ENCODE results near the gene GCH1. TPM values are rescaled to one million over a fixed set of nuclear protein-coding genes. Genes with fewer than 3 reads are reported as not detected.
"Not testable (repeated sequence)": the region's sequence is repeated elsewhere in the genome, so short reads cannot be mapped to it uniquely, and the experiment has no call there.

The GCH1 gene
- total RNA-seq, 4 donors from 2014 or later = 1.5 to 6.8 (median 1.7) TPM

GRCh38 chr14:54909817-54910558, 7.4 kb upstream of the GCH1 start:
- intact Hi-C loops (cut with DNase I) = no loop called here
- TF ChIP-seq EP300 (IDR thresholded peaks at IDR 0.05) = no peak
- TF ChIP-seq POLR2A (IDR thresholded peaks at IDR 0.05; ENCODE audit: low read depth) = no peak
- TF ChIP-seq CTCF (IDR thresholded peaks at IDR 0.05) = no peak
- TF ChIP-seq POLR2AphosphoS5 (IDR thresholded peaks at IDR 0.05) = no peak
- WGBS = 94% methylated on average over 5 of the region's 5 CpGs

GRCh38 chr14:54908973-54909372, 6.3 kb upstream of the GCH1 start:
- H3K27ac ChIP-seq (replicated peaks in 1 of 4); H3K27me3 ChIP-seq; H3K4me1 ChIP-seq; H3K9me3 ChIP-seq; intact Hi-C loops (cut with DNase I); H3K36me3 ChIP-seq; DNase-seq (ENCODE audit: extremely low spot score); H3K4me3 ChIP-seq: not testable (repeated sequence)
- 77% methylated on average over 4 of the region's 4 CpGs for WGBS

More at GRCh38 chr14:54909817-54910558, 7.4 kb upstream of the GCH1 start:
- no peak for DNase-seq (ENCODE audit: extremely low spot score)
- Histone ChIP-seq H3K4me1 (peaks cover 0 to 9% (median 4%) of the 10 kb centered on the region in 4 donors), H3K9me3 (no peaks in the 10 kb centered on the region), H3K36me3 (no peaks in the 10 kb centered on the region), H3K27ac (replicated peaks in 1 of 4) (no peak overlapping the region), H3K27me3 (no peaks in the 10 kb centered on the region), H3K4me3 (no peak overlapping the region)

- Histone ChIP-seq H3K4me3 (no peak overlapping the region), H3K36me3 (no peaks in the 10 kb centered on the region), H3K4me1 (peaks cover 0 to 9% (median 6%) of the 10 kb centered on the region in 4 donors), H3K27me3 (no peaks in the 10 kb centered on the region), H3K27ac (replicated peaks in 1 of 4) (no peak overlapping the region), H3K9me3 (no peaks in the 10 kb centered on the region)
- no peak for TF ChIP-seq CTCF (IDR thresholded peaks at IDR 0.05)
- TF ChIP-seq EP300 (IDR thresholded peaks at IDR 0.05) = no peak
- no peak for TF ChIP-seq POLR2A (IDR thresholded peaks at IDR 0.05; ENCODE audit: low read depth)
- TF ChIP-seq POLR2AphosphoS5 (IDR thresholded peaks at IDR 0.05) = no peak
- intact Hi-C loops (cut with DNase I) = no loop called here
- 75% methylated on average over 4 of the region's 4 CpGs for WGBS
- DNase-seq (ENCODE audit: extremely low spot score) = no peak
Observed at GRCh38 chr14:54908190-54908589, 5.6 kb upstream of the GCH1 start.

DNA sequence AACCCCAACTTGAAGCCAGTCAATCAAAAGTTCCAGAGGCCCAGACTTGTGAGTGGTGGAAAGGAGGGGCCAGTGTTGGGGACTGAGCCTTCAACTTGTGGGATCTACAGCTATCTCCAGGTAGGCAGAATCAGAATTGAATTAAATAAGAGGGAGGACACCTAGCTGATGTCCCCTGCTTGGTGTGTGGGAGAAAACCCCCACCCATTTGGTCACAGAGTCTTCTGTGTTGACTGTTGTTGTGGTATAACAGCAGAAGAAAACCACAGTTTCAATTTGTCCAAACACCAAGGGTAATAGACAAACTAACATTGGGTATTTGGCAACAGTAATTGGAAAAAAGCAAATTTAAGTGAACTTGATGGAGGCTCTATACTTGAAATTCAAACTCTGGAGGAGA, 3.4 kb upstream of the GCH1 start:
- intact Hi-C loops (cut with DNase I) = no loop called here
- no peaks in the 10 kb centered on the region for H3K36me3 ChIP-seq

GRCh38 chr14:54902143-54902520, 494 bp downstream of the GCH1 start:
- peak; percentile 6 to 48 for TF ChIP-seq POLR2AphosphoS5 (IDR thresholded peaks at IDR 0.05)
- no peak for TF ChIP-seq EP300 (IDR thresholded peaks at IDR 0.05)
- 0% methylated on average over 16 of the region's 37 CpGs for WGBS
- Histone ChIP-seq H3K4me1 (peaks cover 0 to 23% (median 14%) of the 10 kb centered on the region in 4 donors), H3K27me3 (no peaks in the 10 kb centered on the region), H3K9me3 (no peaks in the 10 kb centered on the region), H3K27ac (replicated peaks in 1 of 4) (peak overlapping the region; percentile 71 to 81 (median 78)), H3K36me3 (no peaks in the 10 kb centered on the region), H3K4me3 (peak overlapping the region; percentile 70 to 82 (median 76))
- peak; percentile 93 for DNase-seq (ENCODE audit: extremely low spot score)
- intact Hi-C loops (cut with DNase I) = no loop called here

More for the DNA sequence above, 3.4 kb upstream of the GCH1 start:
- Histone ChIP-seq H3K4me1 (peaks cover 0 to 19% (median 13%) of the 10 kb centered on the region in 4 donors), H3K4me3 (no peak overlapping the region), H3K27ac (replicated peaks in 1 of 4) (no peak overlapping the region), H3K9me3 (no peaks in the 10 kb centered on the region), H3K27me3 (no peaks in the 10 kb centered on the region)
- no peak for DNase-seq (ENCODE audit: extremely low spot score)
- TF ChIP-seq POLR2A (IDR thresholded peaks at IDR 0.05; ENCODE audit: low read depth) (no peak), EP300 (IDR thresholded peaks at IDR 0.05) (no peak), CTCF (IDR thresholded peaks at IDR 0.05) (no peak), POLR2AphosphoS5 (IDR thresholded peaks at IDR 0.05) (no peak)
